Activated naive CD4-positive, alpha-beta T cell (primary cell): ENCODE results near the gene OTULINL.
A peak's percentile ranks its signal among the peaks of the same experiment; 100 is the strongest.

ENCODE experiments used
- DNase-seq, 4 experiments: peaks; one replicate each; lab custom pipeline; 2025; lab: John Stamatoyannopoulos, UW

The OTULINL gene

GRCh38 chr5:14600846-14601245 lies 19.3 kb downstream of the OTULINL start:
- DNase-seq, result no peak

- no peak for DNase-seq
Measured at GRCh38 chr5:14603141-14603540, 21.5 kb downstream of the OTULINL start.

GRCh38 chr5:14607104-14607503 lies 25.5 kb downstream of the OTULINL start:
- no peak for DNase-seq

GRCh38 chr5:14608169-14608568 lies 26.6 kb downstream of the OTULINL start:
- DNase-seq, result no peak

GRCh38 chr5:14611737-14612136 lies 30.1 kb downstream of the OTULINL start:
- DNase-seq, result no peak

GRCh38 chr5:14614490-14614889 lies 32.9 kb downstream of the OTULINL start:
- no peak for DNase-seq

- DNase-seq, result no peak
Measured at GRCh38 chr5:14615365-14615764, 33.8 kb downstream of the OTULINL start.

- no peak for DNase-seq
Measured at GRCh38 chr5:14617441-14617840, 35.8 kb downstream of the OTULINL start.

- DNase-seq, result no peak
Measured at GRCh38 chr5:14627270-14627669, 45.7 kb downstream of the OTULINL start.

- peak in 2 of 4 experiments; percentile 38 to 44 for DNase-seq
Measured at GRCh38 chr5:14628346-14628745, 46.8 kb downstream of the OTULINL start.

- DNase-seq, result no peak
Measured at GRCh38 chr5:14630671-14631070, 49.1 kb downstream of the OTULINL start.

GRCh38 chr5:14635656-14636055 lies 54.1 kb downstream of the OTULINL start:
- DNase-seq, result no peak

- DNase-seq, result no peak
Measured at GRCh38 chr5:14640765-14641164, 59.2 kb downstream of the OTULINL start.

GRCh38 chr5:14644623-14645237 lies 63.1 kb downstream of the OTULINL start:
- DNase-seq, result no peak

GRCh38 chr5:14650052-14650451 lies 68.5 kb downstream of the OTULINL start:
- DNase-seq, result no peak

GRCh38 chr5:14655146-14655741 lies 73.7 kb downstream of the OTULINL start:
- DNase-seq, result no peak

GRCh38 chr5:14656898-14657297 lies 75.3 kb downstream of the OTULINL start:
- no peak for DNase-seq

- DNase-seq, result no peak
Measured at GRCh38 chr5:14659821-14660607, 78.4 kb downstream of the OTULINL start.

- DNase-seq, result no peak
Measured at GRCh38 chr5:14660833-14661232, 79.2 kb downstream of the OTULINL start.
